ENCODE measurements around the gene ZNF613. TPM values are rescaled to one million over a fixed set of nuclear protein-coding genes. Genes with fewer than 3 reads are reported as not detected.
A peak's percentile ranks its signal among the peaks of the same experiment; 100 is the strongest.
"Not testable (repeated sequence)": the region's sequence is repeated elsewhere in the genome, so short reads cannot be mapped to it uniquely, and the experiment has no call there.

Gene ZNF613
- total RNA-seq, 6 donors from 2014 or later = 3.1 to 8.2 (median 6.1) TPM

- Histone ChIP-seq H3K27me3 (no peaks in the 10 kb centered on the region), H3K36me3 (peaks cover 0 to 7% (median under 1%) of the 10 kb centered on the region in 4 donors), H3K27ac (peak overlapping the region in 1 of 4 donors; percentile 89), H3K4me1 (peaks cover 8 to 17% (median 9%) of the 10 kb centered on the region in 4 donors), H3K4me3 (peak overlapping the region in 3 of 4 donors; percentile 60 to 66 (median 61)), H3K9me3 (peaks cover 4 to 56% (median 19%) of the 10 kb centered on the region in 4 donors)
- 60 to 62% methylated on average over 3 of the region's 3 CpGs for WGBS, 2 donors
- TF ChIP-seq, protein P1, sequence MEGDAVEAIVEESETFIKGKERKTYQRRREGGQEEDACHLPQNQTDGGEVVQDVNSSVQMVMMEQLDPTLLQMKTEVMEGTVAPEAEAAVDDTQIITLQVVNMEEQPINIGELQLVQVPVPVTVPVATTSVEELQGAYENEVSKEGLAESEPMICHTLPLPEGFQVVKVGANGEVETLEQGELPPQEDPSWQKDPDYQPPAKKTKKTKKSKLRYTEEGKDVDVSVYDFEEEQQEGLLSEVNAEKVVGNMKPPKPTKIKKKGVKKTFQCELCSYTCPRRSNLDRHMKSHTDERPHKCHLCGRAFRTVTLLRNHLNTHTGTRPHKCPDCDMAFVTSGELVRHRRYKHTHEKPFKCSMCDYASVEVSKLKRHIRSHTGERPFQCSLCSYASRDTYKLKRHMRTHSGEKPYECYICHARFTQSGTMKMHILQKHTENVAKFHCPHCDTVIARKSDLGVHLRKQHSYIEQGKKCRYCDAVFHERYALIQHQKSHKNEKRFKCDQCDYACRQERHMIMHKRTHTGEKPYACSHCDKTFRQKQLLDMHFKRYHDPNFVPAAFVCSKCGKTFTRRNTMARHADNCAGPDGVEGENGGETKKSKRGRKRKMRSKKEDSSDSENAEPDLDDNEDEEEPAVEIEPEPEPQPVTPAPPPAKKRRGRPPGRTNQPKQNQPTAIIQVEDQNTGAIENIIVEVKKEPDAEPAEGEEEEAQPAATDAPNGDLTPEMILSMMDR (IDR thresholded peaks at IDR 0.05) = no peak
- TF ChIP-seq POLR2AphosphoS5 (IDR thresholded peaks at IDR 0.05) = no peak
- no peak for TF ChIP-seq EP300 (IDR thresholded peaks at IDR 0.05)
- TF ChIP-seq POLR2A (IDR thresholded peaks at IDR 0.05) = no peak
- ATAC-seq (ENCODE audit: low FRiP score in 2 of 2) = no peak
- DNase-seq = no peak
Measured at GRCh38 chr19:51905206-51905605, 22.1 kb upstream of the ZNF613 start.

GRCh38 chr19:51905639-51906038 lies 21.6 kb upstream of the ZNF613 start:
- not testable (repeated sequence) for DNase-seq; H3K27ac ChIP-seq; ATAC-seq (ENCODE audit: low FRiP score in 2 of 2); H3K4me3 ChIP-seq; H3K27me3 ChIP-seq; H3K36me3 ChIP-seq
- Histone ChIP-seq H3K4me1 (peaks cover 8 to 17% (median 9%) of the 10 kb centered on the region in 4 donors), H3K9me3 (peaks cover 2 to 55% (median 15%) of the 10 kb centered on the region in 4 donors)
- WGBS, 2 donors = 66 to 90% methylated on average over 3 of the region's 3 CpGs

DNA sequence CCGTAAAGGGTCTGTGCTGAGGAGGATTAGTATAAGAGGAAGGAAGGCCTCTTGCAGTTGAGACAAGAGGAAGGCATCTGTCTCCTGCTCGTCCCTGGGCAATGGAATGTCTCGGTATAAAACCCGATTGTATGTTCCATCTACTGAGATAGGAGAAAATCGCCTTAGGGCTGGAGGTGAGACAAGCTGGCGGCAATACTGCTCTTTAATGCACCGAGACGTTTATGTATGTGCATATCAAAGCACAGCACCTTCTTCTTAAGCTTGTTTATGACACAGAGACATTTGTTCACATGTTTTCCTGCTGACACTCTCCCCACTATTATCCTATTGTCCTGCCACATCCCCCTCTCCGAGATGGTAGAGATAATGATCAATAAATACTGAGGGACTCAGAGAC lies 21.2 kb upstream of the ZNF613 start:
- not testable (repeated sequence) for H3K27ac ChIP-seq; H3K4me3 ChIP-seq; ATAC-seq (ENCODE audit: low FRiP score in 2 of 2); H3K27me3 ChIP-seq; DNase-seq; H3K36me3 ChIP-seq
- WGBS, 2 donors = 46 to 51% methylated on average over 9 of the region's 9 CpGs
- Histone ChIP-seq H3K9me3 (peaks cover 0 to 50% (median 10%) of the 10 kb centered on the region in 4 donors), H3K4me1 (peaks cover 8 to 17% (median 9%) of the 10 kb centered on the region in 4 donors)

- H3K4me3 ChIP-seq; H3K27ac ChIP-seq; DNase-seq; ATAC-seq (ENCODE audit: low FRiP score in 2 of 2); H3K36me3 ChIP-seq; H3K27me3 ChIP-seq: not testable (repeated sequence)
- whole genome bisulfite sequencing, 2 donors = 23 to 31% methylated on average over 5 of the region's 5 CpGs
- H3K4me1 ChIP-seq = peaks cover 8 to 16% (median 9%) of the 10 kb centered on the region in 4 donors
- H3K9me3 ChIP-seq = peaks cover 0 to 40% (median 4%) of the 10 kb centered on the region in 4 donors
Measured at GRCh38 chr19:51907981-51908380, 19.3 kb upstream of the ZNF613 start.

GRCh38 chr19:51915324-51915867 lies 11.9 kb upstream of the ZNF613 start:
- no peak for DNase-seq
- no peaks in the 10 kb centered on the region for H3K4me1 ChIP-seq
- WGBS, 2 donors = 72 to 79% methylated on average over 5 of the region's 5 CpGs
- H3K36me3 ChIP-seq = no peaks in the 10 kb centered on the region
- peaks cover 27 to 68% (median 56%) of the 10 kb centered on the region in 4 donors for H3K9me3 ChIP-seq
- ATAC-seq (ENCODE audit: low FRiP score in 2 of 2) = no peak
- no peak overlapping the region for H3K27ac ChIP-seq
- no peaks in the 10 kb centered on the region for H3K27me3 ChIP-seq
- TF ChIP-seq, protein P1 (IDR thresholded peaks at IDR 0.05) = no peak
- TF ChIP-seq POLR2AphosphoS5 (IDR thresholded peaks at IDR 0.05) (no peak), EP300 (IDR thresholded peaks at IDR 0.05) (no peak), POLR2A (IDR thresholded peaks at IDR 0.05) (no peak)
- no peak overlapping the region for H3K4me3 ChIP-seq

DNA sequence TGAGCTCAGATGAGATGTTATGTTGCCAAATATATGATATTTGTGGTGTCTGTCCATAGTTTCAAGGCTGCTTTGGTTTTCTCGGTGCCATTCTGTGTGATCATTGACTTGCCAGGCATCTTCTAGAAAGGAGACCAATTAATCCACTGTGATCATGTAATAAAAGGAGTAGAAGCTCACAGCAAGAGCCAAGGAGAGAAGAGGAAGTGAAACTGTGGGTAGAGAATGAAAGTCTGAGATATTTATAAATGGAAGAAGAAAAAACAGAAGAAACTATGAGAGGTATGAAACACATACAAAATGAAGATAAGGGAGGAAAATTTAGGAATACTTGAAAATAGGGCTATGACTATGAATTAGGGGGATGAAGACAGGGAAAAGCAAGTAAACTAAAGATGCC lies 11.1 kb upstream of the ZNF613 start:
- Histone ChIP-seq H3K4me1 (no peaks in the 10 kb centered on the region), H3K9me3 (peaks cover 31 to 75% (median 63%) of the 10 kb centered on the region in 4 donors), H3K27me3 (no peaks in the 10 kb centered on the region), H3K27ac (no peak overlapping the region), H3K4me3 (no peak overlapping the region), H3K36me3 (no peaks in the 10 kb centered on the region)
- ATAC-seq (ENCODE audit: low FRiP score in 2 of 2) (no peak), DNase-seq (no peak)
- TF ChIP-seq, protein P1 (IDR thresholded peaks at IDR 0.05) = no peak
- no peak for TF ChIP-seq POLR2AphosphoS5 (IDR thresholded peaks at IDR 0.05)
- 95 to 100% methylated on average over 1 of the region's 1 CpG for WGBS, 2 donors

Data from upper lobe of left lung (tissue), 6 donors.